ENCODE measurements around the gene MRPS24.

MRPS24 gene

DNA sequence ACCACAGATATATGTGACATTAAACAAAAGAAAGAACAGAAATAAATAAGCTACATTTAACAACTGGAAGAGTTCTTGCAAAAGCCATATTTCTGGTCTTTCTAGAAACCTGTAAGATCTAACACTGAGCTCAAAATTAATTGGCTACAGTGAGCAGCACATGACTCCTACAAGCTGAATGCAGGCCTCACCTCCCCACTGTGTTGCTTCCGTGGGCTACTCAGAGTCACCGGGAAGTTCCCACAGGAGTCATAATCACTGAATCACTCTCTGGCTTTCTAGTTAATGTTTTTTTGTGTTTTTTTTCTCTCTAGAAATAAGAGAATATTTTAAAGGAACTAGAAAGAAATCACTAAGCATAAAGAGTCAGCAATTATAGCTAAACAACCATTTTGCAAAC, 10.2 kb upstream of the MRPS24 start:
- H3K27ac ChIP-seq (ENCODE audit: low read depth, low read length), result no peak overlapping the region
- peaks cover 69% of the 10 kb centered on the region for H3K36me3 ChIP-seq (ENCODE audit: control insufficient read depth, low read length)
- H3K79me2 ChIP-seq (ENCODE audit: control insufficient read depth, low read length), result peaks cover 5% of the 10 kb centered on the region
- H3F3A ChIP-seq (ENCODE audit: control insufficient read depth, insufficient read depth), result no peaks in the 10 kb centered on the region
- H3K4me3 ChIP-seq (ENCODE audit: low read length), result no peak overlapping the region
- no peaks in the 10 kb centered on the region for H3K27me3 ChIP-seq (ENCODE audit: control insufficient read depth, low read length)
- no peaks in the 10 kb centered on the region for H3K9me2 ChIP-seq (replicated peaks; ENCODE audit: control insufficient read depth, low read length)
- TF ChIP-seq, protein P1, sequence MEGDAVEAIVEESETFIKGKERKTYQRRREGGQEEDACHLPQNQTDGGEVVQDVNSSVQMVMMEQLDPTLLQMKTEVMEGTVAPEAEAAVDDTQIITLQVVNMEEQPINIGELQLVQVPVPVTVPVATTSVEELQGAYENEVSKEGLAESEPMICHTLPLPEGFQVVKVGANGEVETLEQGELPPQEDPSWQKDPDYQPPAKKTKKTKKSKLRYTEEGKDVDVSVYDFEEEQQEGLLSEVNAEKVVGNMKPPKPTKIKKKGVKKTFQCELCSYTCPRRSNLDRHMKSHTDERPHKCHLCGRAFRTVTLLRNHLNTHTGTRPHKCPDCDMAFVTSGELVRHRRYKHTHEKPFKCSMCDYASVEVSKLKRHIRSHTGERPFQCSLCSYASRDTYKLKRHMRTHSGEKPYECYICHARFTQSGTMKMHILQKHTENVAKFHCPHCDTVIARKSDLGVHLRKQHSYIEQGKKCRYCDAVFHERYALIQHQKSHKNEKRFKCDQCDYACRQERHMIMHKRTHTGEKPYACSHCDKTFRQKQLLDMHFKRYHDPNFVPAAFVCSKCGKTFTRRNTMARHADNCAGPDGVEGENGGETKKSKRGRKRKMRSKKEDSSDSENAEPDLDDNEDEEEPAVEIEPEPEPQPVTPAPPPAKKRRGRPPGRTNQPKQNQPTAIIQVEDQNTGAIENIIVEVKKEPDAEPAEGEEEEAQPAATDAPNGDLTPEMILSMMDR (IDR thresholded peaks at IDR 0.05; ENCODE audit: low read depth, low read length, poor library complexity, severe bottlenecking), result no peak
- TF ChIP-seq EZH2phosphoT487 (IDR thresholded peaks at IDR 0.05; ENCODE audit: borderline replicate concordance, low read length), result no peak
- no peaks in the 10 kb centered on the region for H3K9me3 ChIP-seq (ENCODE audit: control insufficient read depth, insufficient read depth, low read length)
- H3K4me2 ChIP-seq (ENCODE audit: low read length), result no peak overlapping the region
- peaks cover 6% of the 10 kb centered on the region; the same call in 1 of the 2 replicates for H4K20me1 ChIP-seq (ENCODE audit: control insufficient read depth, insufficient read depth, low read depth, low read length)
- H3K4me1 ChIP-seq (ENCODE audit: control insufficient read depth, low read length), result peaks cover 24% of the 10 kb centered on the region

DNA sequence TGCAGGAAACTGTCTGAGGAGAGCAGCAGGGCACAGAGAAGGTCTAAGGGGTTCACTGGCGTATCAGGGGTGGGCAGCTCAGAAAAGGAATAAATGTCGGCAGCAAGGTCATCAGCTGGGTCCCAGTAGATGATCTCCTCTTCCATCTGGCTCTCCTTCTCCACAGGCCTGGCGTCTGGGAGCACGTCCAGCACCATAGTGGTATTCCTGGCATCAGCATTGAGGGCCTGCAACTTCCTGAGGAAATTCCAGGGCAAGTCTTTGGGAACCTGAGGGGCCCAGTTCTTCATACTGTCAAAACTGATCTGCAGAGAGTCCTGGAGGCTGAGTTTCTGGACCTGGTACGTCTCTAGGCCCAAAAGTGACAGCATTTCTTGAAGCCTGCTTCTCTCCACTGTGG, 9.6 kb upstream of the MRPS24 start:
- no peaks in the 10 kb centered on the region for H3K27me3 ChIP-seq (ENCODE audit: control insufficient read depth, low read length)
- H3F3A ChIP-seq (ENCODE audit: control insufficient read depth, insufficient read depth), result no peaks in the 10 kb centered on the region
- H3K79me2 ChIP-seq (ENCODE audit: control insufficient read depth, low read length), result peaks cover 5% of the 10 kb centered on the region
- H3K9me3 ChIP-seq (ENCODE audit: control insufficient read depth, insufficient read depth, low read length), result no peaks in the 10 kb centered on the region
- H3K9me2 ChIP-seq (replicated peaks; ENCODE audit: control insufficient read depth, low read length), result no peaks in the 10 kb centered on the region
- peaks cover 64% of the 10 kb centered on the region for H3K36me3 ChIP-seq (ENCODE audit: control insufficient read depth, low read length)
- TF ChIP-seq EZH2phosphoT487 (IDR thresholded peaks at IDR 0.05; ENCODE audit: borderline replicate concordance, low read length), result no peak
- TF ChIP-seq, protein P1 (IDR thresholded peaks at IDR 0.05; ENCODE audit: low read depth, low read length, poor library complexity, severe bottlenecking), result no peak
- H3K4me2 ChIP-seq (ENCODE audit: low read length), result no peak overlapping the region
- no peak overlapping the region for H3K27ac ChIP-seq (ENCODE audit: low read depth, low read length)
- H3K4me1 ChIP-seq (ENCODE audit: control insufficient read depth, low read length), result peaks cover 24% of the 10 kb centered on the region
- H3K4me3 ChIP-seq (ENCODE audit: low read length), result no peak overlapping the region
- peaks cover 6% of the 10 kb centered on the region; the same call in 1 of the 2 replicates for H4K20me1 ChIP-seq (ENCODE audit: control insufficient read depth, insufficient read depth, low read depth, low read length)

DNA sequence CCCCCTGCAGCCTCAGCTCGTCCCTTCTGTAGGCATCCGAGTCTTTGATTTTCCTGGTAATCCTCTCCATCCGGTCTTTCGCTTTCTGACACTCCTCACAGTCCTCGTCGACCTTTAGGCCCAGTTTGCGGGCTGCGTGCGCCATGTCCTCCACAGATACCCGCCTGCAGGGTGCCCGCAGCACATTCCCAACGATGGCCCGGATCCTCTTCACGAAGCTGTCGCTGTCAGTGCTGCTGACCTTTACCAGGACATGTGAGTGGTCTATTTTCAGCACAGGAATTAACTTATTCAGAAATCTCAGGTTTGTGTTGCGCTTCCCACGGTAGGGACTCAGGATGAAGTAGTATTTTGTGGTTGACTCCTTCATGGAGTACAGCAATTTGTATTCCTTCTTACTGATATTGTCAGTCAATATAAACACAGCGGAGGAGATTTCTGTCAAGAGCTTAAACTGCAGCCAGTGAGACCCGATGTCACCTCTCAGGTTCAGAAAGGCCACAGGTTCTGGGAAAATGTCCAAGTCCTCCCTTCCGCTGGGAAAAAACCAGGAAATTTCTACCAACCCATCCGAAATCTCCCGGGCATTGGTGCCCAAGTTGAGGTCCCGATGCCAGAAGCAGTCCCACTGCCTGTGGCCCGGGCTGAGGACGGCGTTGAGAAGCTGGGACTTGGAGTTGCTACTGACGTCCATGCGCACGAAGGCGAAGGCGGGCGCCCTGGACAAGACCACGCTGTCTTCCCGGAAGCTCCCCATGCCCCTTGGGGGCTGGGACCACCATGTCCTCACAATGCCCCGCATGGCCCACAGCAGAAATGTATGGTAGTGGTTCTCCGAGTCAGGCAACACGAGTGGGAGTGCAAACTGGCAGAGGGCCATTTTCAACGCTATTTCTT, 8.9 kb upstream of the MRPS24 start:
- H3K27ac ChIP-seq (ENCODE audit: low read depth, low read length), result no peak overlapping the region
- H3K36me3 ChIP-seq (ENCODE audit: control insufficient read depth, low read length), result peaks cover 62% of the 10 kb centered on the region
- H3K9me3 ChIP-seq (ENCODE audit: control insufficient read depth, insufficient read depth, low read length), result no peaks in the 10 kb centered on the region
- peaks cover 24% of the 10 kb centered on the region for H3K4me1 ChIP-seq (ENCODE audit: control insufficient read depth, low read length)
- H3K4me2 ChIP-seq (ENCODE audit: low read length), result no peak overlapping the region
- H3F3A ChIP-seq (ENCODE audit: control insufficient read depth, insufficient read depth), result no peaks in the 10 kb centered on the region
- TF ChIP-seq, protein P1 (IDR thresholded peaks at IDR 0.05; ENCODE audit: low read depth, low read length, poor library complexity, severe bottlenecking), result no peak
- no peak for TF ChIP-seq EZH2phosphoT487 (IDR thresholded peaks at IDR 0.05; ENCODE audit: borderline replicate concordance, low read length)
- no peak overlapping the region for H3K4me3 ChIP-seq (ENCODE audit: low read length)
- H4K20me1 ChIP-seq (ENCODE audit: control insufficient read depth, insufficient read depth, low read depth, low read length), result peaks cover 6% of the 10 kb centered on the region; the same call in 1 of the 2 replicates
- no peaks in the 10 kb centered on the region for H3K9me2 ChIP-seq (replicated peaks; ENCODE audit: control insufficient read depth, low read length)
- peaks cover 5% of the 10 kb centered on the region for H3K79me2 ChIP-seq (ENCODE audit: control insufficient read depth, low read length)
- no peaks in the 10 kb centered on the region for H3K27me3 ChIP-seq (ENCODE audit: control insufficient read depth, low read length)
